Measurements from ENCODE around the gene RAB11A.

- TF ChIP-seq TCF7 (IDR thresholded peaks at IDR 0.05; ENCODE audit: borderline replicate concordance) (no peak), FOXA1 (IDR thresholded peaks at IDR 0.05; ENCODE audit: borderline replicate concordance) (no peak), IRF9 (tag; IDR thresholded peaks at IDR 0.05) (no peak), BRF2 (IDR thresholded peaks at IDR 0.05; ENCODE audit: borderline replicate concordance, insufficient read depth, insufficient read length) (no peak), ZSCAN32 (CRISPR knock-in tag; IDR thresholded peaks at IDR 0.05) (no peak), EP300 (IDR thresholded peaks at IDR 0.05; ENCODE audit: low read length) (no peak), SRSF1 (IDR thresholded peaks at IDR 0.05; ENCODE audit: low read depth, low read length) (no peak), RUNX1 (IDR thresholded peaks at IDR 0.05; ENCODE audit: low read depth) (no peak)
Measured at GRCh38 chr15:65896236-65896635, 26.9 kb downstream of the RAB11A start.

Data from K562 (cell line).